CMK (cell line): ENCODE measurements around the gene DNASE1L2.

Experiments used
- DNase-seq: peaks from one replicate; pipeline ENCODE4 v3.0.0-alpha.2; 2010; ENCODE audit warnings: low read depth

DNASE1L2 gene

GRCh38 chr16:2286550-2286949 is 50.3 kb downstream of the DNASE1L2 start:
- DNase-seq: no peak

- DNase-seq: no peak
These were observed 51.8 kb downstream of the DNASE1L2 start for GRCh38 chr16:2287916-2288547.
